C4-2B (cell line): ENCODE results near the gene RXFP3.
"Not testable (repeated sequence)": the region's sequence is repeated elsewhere in the genome, so short reads cannot be mapped to it uniquely, and the experiment has no call there.

Experiments used
- H3K27ac ChIP-seq: fragments of 450-650 bp; 2 replicates; pipeline ENCODE4 v1.5.1; 2017
- ZFX ChIP-seq: fragments of 450-650 bp; IDR thresholded peaks from 2 replicates; pipeline ENCODE4 v1.6.1; 2017
- TF ChIP-seq, protein P1 (sequence below): fragments of 450-650 bp; conservative IDR thresholded peaks from 2 replicates; pipeline ENCODE4 v1.5.1; 2017; ENCODE audit warnings: mild to moderate bottlenecking

The RXFP3 gene

DNA sequence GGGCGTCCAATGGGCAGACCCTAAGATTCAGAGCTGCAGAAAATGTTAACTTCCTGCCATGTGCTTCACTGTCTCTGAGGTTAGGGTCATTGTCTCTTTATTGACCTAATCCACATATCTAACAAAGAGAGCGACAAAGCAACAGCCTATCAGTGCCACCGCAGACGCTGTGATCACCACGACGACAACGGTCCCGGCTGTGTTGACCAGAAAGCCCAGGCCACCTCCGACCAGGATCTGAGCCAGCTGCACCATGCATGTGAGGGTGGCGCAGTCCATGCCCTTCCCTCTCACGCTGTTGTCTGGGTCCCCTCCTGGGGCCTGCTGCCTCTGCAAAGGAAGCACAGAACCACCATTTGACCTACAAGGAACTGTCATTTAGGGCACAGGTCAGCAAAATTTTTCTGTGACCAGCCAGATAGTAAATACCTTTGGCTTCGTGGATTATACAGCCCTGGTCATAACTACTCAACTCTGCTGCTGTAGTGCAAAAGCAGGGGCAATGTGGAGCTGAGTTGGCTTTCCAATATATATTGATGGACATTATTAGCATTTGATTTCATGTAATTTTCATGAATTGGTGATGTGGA lies 8.5 kb downstream of the RXFP3 start:
- no peak overlapping the region for H3K27ac ChIP-seq
- no peak for TF ChIP-seq ZFX
- TF ChIP-seq, protein P1, sequence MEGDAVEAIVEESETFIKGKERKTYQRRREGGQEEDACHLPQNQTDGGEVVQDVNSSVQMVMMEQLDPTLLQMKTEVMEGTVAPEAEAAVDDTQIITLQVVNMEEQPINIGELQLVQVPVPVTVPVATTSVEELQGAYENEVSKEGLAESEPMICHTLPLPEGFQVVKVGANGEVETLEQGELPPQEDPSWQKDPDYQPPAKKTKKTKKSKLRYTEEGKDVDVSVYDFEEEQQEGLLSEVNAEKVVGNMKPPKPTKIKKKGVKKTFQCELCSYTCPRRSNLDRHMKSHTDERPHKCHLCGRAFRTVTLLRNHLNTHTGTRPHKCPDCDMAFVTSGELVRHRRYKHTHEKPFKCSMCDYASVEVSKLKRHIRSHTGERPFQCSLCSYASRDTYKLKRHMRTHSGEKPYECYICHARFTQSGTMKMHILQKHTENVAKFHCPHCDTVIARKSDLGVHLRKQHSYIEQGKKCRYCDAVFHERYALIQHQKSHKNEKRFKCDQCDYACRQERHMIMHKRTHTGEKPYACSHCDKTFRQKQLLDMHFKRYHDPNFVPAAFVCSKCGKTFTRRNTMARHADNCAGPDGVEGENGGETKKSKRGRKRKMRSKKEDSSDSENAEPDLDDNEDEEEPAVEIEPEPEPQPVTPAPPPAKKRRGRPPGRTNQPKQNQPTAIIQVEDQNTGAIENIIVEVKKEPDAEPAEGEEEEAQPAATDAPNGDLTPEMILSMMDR, result no peak

DNA sequence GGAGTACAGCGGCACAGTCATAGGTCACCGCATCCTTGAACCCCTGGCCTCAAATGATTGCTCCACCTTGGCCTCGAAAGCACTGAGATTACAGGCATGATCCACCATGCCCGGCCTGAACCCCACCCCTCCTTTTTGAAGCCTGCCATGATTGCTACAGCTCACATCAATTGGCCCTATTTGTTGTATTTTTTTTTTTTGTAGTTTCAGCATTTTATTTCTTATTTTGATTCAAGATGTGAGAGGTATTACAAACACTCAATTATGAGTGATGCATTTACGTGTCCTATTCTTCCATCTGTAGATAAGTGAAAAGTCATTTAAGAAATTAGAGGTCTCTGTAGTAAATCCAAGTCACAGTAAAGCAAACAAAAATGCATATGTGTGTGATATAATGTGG lies 16.0 kb downstream of the RXFP3 start:
- not testable (repeated sequence) for H3K27ac ChIP-seq

DNA sequence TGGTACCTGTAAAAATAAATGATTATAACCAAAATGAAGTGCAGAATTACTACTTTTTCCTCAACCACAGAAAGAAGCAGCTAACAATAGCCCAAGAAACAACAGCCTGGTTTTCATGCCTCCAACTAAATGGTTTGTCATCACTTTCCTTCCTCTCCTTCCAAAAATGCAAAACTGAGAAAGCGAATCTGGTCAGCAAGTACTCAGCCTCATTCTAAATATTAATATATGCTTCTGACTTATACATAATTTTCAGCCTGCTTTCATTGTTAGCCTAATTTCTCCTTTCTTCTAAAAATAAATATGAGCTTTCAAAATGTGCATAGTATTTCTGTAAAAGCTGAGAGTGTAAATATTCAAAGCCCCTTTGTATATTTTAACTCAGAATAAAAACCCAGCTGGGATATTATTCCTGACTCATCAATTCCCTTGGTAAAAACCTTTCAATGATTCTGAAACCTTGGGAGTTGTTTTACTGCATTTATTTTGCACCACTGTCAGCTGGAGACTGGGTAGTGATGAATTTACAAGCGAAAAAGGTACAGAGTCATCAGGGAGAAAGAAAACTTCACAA lies 21.5 kb downstream of the RXFP3 start:
- TF ChIP-seq, protein P1, result no peak
- TF ChIP-seq ZFX, result no peak
- H3K27ac ChIP-seq, result no peak overlapping the region

DNA sequence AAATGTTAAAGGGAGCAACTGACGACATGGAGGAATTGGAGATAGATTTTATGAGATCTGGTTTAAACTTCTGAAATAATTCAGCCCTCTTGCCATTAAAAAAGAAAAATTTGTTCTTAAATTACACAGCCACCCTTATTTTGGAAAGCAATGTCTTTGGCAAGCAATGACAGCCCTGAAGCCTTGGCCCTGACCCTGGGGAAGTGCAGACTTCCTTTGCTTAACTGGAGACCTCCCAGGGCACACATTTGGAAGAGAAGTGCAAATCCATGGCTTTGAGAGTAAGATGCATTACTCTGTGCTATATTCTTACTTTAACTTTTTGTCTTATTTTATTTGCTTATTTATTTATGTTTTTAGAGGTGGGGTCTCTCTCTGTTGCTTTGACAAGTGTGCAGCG lies 22.0 kb downstream of the RXFP3 start:
- H3K27ac ChIP-seq, result no peak overlapping the region
- TF ChIP-seq, protein P1, result no peak
- TF ChIP-seq ZFX, result no peak

DNA sequence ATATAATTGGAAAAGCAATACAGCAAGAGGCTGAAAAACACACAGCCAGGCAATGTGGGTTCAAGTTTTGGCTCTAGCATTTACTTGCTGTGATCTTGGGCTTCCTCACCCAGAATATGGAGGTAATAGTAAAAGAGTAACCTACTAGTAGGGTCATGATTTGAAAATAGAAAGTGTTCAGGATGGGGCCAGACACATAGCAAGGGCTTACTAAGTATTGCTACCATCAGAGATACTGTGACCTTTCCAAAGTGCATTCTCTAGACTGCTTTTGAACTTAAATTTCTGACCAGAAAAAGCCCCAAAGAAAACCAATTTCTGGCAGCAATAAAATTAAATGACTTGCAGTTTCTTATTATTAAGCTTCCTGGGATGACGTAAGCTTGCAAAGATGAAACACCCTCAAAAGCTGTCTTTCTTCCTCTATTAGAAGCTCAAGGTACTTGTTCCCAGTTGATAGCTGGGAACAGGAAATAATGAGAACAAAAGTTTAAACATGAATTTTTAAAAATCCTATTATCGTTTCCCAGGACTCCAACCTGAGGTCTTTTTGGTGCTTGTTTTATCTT lies 28.0 kb downstream of the RXFP3 start:
- H3K27ac ChIP-seq, result no peak overlapping the region

DNA sequence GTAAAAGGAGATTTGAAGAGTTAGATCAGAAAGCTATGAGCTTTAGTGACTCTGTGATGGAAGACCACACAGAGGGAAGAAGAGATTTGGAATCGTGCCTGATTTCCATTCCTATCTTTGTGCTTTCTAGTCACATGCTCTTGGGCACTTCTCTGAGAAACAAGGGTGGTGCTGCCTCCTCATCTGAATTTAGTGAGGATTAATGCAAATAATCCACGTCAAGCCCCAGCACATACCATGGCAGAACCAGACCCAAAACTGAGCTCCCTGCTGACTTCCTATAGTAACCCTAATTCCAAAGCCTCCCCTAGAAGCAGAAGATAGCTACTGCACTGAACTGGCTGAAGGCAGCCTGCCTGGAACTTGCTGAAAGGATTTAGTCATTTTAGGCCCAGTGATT lies 30.6 kb downstream of the RXFP3 start:
- TF ChIP-seq, protein P1, result no peak
- no peak for TF ChIP-seq ZFX
- no peak overlapping the region for H3K27ac ChIP-seq

More for the DNA sequence above, 28.0 kb downstream of the RXFP3 start:
- no peak for TF ChIP-seq ZFX
- TF ChIP-seq, protein P1, result no peak

DNA sequence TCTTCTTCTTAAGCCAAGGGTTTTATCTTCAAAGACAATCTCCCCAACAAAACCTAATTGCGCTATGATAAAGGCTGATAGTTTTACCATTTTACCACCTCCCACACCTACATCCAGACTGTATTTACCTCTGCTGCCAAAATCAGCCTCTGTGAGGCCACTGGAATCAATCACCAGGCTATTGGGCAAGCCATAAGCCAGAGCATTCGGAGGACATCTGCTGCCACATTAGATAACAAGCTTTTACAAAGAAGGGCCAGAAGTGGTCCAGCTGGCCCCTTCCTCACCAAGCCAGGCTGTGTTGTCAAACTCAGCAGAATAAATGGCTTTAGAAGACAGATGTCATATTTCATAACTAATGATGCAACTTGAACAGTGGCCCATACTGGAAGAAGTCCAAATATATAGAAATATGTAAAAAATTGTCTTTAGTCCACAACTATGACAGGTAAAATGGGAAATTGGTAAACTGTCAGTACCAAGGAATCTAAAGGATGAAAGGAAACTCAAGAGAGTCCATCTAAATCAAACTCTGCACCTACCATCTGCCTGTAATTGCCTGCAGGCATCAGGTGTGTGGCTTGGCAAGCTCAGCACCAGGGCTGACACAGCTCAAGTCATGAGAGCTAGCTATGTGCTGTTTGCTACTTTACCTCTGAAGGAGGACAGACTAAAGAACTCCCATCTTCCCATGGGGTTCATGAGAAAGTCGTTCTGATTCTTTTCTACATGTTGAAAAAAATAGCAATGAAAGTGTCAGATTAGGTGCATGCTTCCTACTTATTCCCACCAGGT lies 32.2 kb downstream of the RXFP3 start:
- no peak overlapping the region for H3K27ac ChIP-seq
- no peak for TF ChIP-seq ZFX
